ENCODE results near the gene HEG1.

HEG1 gene

DNA sequence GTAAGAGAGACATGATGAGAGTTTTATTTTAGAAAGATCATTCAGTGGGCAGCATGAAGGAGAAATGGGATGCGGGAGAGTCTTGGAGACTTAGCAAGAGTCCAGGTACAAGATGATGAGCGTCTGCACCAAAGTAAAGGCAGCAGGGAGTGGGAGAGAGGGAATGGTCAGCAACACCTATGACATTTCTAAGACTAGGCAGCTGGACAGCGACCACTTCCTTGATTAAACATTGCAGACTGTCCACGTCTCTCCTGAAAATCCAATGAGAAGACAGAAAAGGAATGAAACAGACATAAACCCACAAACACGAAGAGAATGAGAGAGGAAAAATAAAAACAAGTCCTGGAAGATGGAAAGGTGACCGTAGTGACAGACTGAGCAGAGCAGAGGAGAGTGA is 46.7 kb upstream of the HEG1 start:
- TF ChIP-seq, protein P1, sequence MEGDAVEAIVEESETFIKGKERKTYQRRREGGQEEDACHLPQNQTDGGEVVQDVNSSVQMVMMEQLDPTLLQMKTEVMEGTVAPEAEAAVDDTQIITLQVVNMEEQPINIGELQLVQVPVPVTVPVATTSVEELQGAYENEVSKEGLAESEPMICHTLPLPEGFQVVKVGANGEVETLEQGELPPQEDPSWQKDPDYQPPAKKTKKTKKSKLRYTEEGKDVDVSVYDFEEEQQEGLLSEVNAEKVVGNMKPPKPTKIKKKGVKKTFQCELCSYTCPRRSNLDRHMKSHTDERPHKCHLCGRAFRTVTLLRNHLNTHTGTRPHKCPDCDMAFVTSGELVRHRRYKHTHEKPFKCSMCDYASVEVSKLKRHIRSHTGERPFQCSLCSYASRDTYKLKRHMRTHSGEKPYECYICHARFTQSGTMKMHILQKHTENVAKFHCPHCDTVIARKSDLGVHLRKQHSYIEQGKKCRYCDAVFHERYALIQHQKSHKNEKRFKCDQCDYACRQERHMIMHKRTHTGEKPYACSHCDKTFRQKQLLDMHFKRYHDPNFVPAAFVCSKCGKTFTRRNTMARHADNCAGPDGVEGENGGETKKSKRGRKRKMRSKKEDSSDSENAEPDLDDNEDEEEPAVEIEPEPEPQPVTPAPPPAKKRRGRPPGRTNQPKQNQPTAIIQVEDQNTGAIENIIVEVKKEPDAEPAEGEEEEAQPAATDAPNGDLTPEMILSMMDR (IDR thresholded peaks at IDR 0.05; ENCODE audit: poor library complexity, severe bottlenecking), result no peak
- no peak overlapping the region for H3K4me3 ChIP-seq (ENCODE audit: severe bottlenecking)
- no peaks in the 10 kb centered on the region for H3K27me3 ChIP-seq (ENCODE audit: insufficient read depth, poor library complexity, severe bottlenecking)
- DNase-seq (ENCODE audit: low spot score) (no peak), ATAC-seq (ENCODE audit: low read depth) (no peak)
- no peaks in the 10 kb centered on the region for H3K9me3 ChIP-seq (ENCODE audit: severe bottlenecking)
- peaks cover 3% of the 10 kb centered on the region for H3K4me1 ChIP-seq (ENCODE audit: insufficient read depth, poor library complexity, severe bottlenecking)
- H3K27ac ChIP-seq (ENCODE audit: poor library complexity, severe bottlenecking), result no peak overlapping the region
- no peaks in the 10 kb centered on the region; the same call in 1 of the 2 replicates for H3K36me3 ChIP-seq (ENCODE audit: low read depth)

GRCh38 chr3:125098611-125099291 is 43.0 kb upstream of the HEG1 start:
- Histone ChIP-seq H3K9me3 (ENCODE audit: severe bottlenecking) (no peaks in the 10 kb centered on the region), H3K4me1 (ENCODE audit: insufficient read depth, poor library complexity, severe bottlenecking) (no peaks in the 10 kb centered on the region), H3K27ac (ENCODE audit: poor library complexity, severe bottlenecking) (no peak overlapping the region), H3K27me3 (ENCODE audit: insufficient read depth, poor library complexity, severe bottlenecking) (no peaks in the 10 kb centered on the region), H3K36me3 (ENCODE audit: low read depth) (no peaks in the 10 kb centered on the region), H3K4me3 (ENCODE audit: severe bottlenecking) (no peak overlapping the region)
- no peak for ATAC-seq (ENCODE audit: low read depth)
- no peak for DNase-seq (ENCODE audit: low spot score)
- TF ChIP-seq, protein P1 (IDR thresholded peaks at IDR 0.05; ENCODE audit: poor library complexity, severe bottlenecking), result no peak

GRCh38 chr3:125090649-125091048 is 34.9 kb upstream of the HEG1 start:
- TF ChIP-seq, protein P1 (IDR thresholded peaks at IDR 0.05; ENCODE audit: poor library complexity, severe bottlenecking), result no peak
- Histone ChIP-seq H3K4me1 (ENCODE audit: insufficient read depth, poor library complexity, severe bottlenecking) (no peaks in the 10 kb centered on the region), H3K36me3 (ENCODE audit: low read depth) (peaks cover 10% of the 10 kb centered on the region; the same call in 1 of the 2 replicates), H3K9me3 (ENCODE audit: severe bottlenecking) (no peaks in the 10 kb centered on the region), H3K27ac (ENCODE audit: poor library complexity, severe bottlenecking) (no peak overlapping the region), H3K27me3 (ENCODE audit: insufficient read depth, poor library complexity, severe bottlenecking) (no peaks in the 10 kb centered on the region), H3K4me3 (ENCODE audit: severe bottlenecking) (no peak overlapping the region)
- ATAC-seq (ENCODE audit: low read depth) (no peak), DNase-seq (ENCODE audit: low spot score) (no peak)

DNA sequence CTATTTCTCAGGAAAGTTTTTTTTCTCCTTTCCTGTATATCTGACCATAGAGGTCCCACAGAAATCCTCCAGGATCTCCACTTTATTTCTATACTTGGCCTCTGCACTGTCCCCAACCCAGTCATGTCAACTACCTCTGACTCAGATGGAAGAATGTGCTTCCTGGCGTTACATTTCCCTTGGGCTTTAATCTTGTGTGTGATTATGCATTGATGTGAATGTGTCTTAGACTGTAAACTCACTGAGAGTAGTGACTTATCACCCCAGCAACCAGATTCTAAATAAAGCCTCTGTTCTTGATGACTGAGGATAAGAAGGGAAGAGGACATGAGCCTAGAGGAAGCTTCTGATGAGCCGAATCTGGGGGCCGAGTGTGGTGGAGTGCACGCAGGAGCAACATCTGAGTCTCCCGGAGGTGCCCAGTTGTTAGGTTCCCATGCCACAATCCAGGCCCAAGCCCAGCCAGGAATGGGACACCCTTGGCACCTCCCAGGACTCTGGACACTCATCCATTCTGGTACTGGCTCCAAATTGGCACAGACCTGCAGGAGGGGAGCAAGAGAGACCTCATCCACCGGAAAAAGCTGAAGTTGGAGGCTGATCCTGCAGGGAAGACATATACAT is 32.1 kb upstream of the HEG1 start:
- Histone ChIP-seq H3K36me3 (ENCODE audit: low read depth) (peaks cover 10% of the 10 kb centered on the region; the same call in 1 of the 2 replicates), H3K27ac (ENCODE audit: poor library complexity, severe bottlenecking) (no peak overlapping the region), H3K27me3 (ENCODE audit: insufficient read depth, poor library complexity, severe bottlenecking) (no peaks in the 10 kb centered on the region), H3K4me1 (ENCODE audit: insufficient read depth, poor library complexity, severe bottlenecking) (no peaks in the 10 kb centered on the region), H3K4me3 (ENCODE audit: severe bottlenecking) (no peak overlapping the region), H3K9me3 (ENCODE audit: severe bottlenecking) (no peaks in the 10 kb centered on the region)
- ATAC-seq (ENCODE audit: low read depth) (no peak; the same call in 2 of the 3 replicates), DNase-seq (ENCODE audit: low spot score) (no peak)
- TF ChIP-seq, protein P1 (IDR thresholded peaks at IDR 0.05; ENCODE audit: poor library complexity, severe bottlenecking), result no peak

DNA sequence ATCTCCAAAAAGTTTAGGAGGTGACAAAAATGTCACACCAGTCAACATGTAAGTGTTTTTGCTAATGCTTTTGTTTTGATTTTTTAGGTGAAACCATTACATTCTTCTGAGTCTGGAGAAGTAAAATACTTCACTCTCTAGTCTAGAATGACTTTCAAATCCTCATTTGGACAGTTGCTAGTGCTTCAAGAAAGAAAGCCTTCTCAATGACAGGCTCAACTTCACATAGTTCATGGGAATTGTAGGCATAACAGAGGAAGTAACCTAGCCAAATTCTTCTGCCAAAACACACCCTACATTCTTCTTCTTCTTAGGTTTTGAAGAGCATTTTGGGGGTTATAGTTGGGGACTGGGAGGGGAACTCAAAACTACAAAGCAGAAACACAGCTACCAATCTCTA is 29.4 kb upstream of the HEG1 start:
- no peak overlapping the region for H3K4me3 ChIP-seq (ENCODE audit: severe bottlenecking)
- H3K36me3 ChIP-seq (ENCODE audit: low read depth), result peaks cover under 1% of the 10 kb centered on the region; the same call in 1 of the 2 replicates
- H3K4me1 ChIP-seq (ENCODE audit: insufficient read depth, poor library complexity, severe bottlenecking), result peaks cover 4% of the 10 kb centered on the region
- TF ChIP-seq, protein P1 (IDR thresholded peaks at IDR 0.05; ENCODE audit: poor library complexity, severe bottlenecking), result no peak
- DNase-seq (ENCODE audit: low spot score) (no peak), ATAC-seq (ENCODE audit: low read depth) (no peak)
- H3K27me3 ChIP-seq (ENCODE audit: insufficient read depth, poor library complexity, severe bottlenecking), result no peaks in the 10 kb centered on the region
- no peaks in the 10 kb centered on the region for H3K9me3 ChIP-seq (ENCODE audit: severe bottlenecking)
- H3K27ac ChIP-seq (ENCODE audit: poor library complexity, severe bottlenecking), result no peak overlapping the region

Data from RWPE2 (cell line).